Lower leg skin (tissue), 3 donors: ENCODE results near the gene RNPEP.

Source experiments
- POLR2A ChIP-seq, 2 donors: fragments of 450-650 bp; IDR thresholded peaks; one replicate each; pipeline ENCODE4 v1.6.1; 2016 to 2017; ENCODE audit warnings: antibody characterized with exemption in 2 of 2, mild to moderate bottlenecking in 1 of 2, moderate library complexity in 1 of 2
- TF ChIP-seq, protein P1 (sequence below), 3 donors: fragments of 450-650 bp; IDR thresholded peaks; one replicate each; pipeline ENCODE4 v1.5.1; 2016; ENCODE audit warnings: antibody characterized with exemption in 3 of 3, mild to moderate bottlenecking in 3 of 3, moderate library complexity in 2 of 3

DNA sequence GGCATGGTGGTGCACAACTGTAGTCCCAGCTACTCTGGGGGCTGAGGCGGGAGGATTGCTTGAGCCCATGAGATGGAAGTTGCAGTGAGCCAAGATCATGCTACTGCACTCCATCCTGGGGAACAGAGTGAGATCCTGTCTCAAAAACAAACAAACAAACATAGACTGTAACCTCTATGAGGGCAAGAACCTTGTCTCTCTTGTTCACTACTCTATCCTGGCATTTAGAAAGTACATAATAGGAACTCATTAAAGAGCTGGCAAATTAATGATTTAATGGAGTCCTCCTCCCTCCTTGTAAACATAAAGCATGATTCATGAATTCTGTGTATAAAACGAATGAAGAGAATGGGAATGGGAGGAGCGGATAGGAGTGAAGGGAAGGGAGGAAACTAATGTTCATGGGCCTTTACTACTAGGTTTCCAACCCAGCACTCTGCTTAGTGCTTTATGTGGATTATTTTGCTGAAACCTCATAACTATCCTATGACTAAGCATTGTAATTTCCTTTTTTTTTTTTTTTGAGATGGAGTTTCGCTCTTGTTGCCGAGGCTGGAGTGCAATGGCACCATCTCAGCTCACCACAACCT is 44.7 kb upstream of the RNPEP start:
- TF ChIP-seq, protein P1, sequence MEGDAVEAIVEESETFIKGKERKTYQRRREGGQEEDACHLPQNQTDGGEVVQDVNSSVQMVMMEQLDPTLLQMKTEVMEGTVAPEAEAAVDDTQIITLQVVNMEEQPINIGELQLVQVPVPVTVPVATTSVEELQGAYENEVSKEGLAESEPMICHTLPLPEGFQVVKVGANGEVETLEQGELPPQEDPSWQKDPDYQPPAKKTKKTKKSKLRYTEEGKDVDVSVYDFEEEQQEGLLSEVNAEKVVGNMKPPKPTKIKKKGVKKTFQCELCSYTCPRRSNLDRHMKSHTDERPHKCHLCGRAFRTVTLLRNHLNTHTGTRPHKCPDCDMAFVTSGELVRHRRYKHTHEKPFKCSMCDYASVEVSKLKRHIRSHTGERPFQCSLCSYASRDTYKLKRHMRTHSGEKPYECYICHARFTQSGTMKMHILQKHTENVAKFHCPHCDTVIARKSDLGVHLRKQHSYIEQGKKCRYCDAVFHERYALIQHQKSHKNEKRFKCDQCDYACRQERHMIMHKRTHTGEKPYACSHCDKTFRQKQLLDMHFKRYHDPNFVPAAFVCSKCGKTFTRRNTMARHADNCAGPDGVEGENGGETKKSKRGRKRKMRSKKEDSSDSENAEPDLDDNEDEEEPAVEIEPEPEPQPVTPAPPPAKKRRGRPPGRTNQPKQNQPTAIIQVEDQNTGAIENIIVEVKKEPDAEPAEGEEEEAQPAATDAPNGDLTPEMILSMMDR (IDR thresholded peaks at IDR 0.05): no peak
- TF ChIP-seq POLR2A (IDR thresholded peaks at IDR 0.05): no peak
